ENCODE measurements around the gene ATP8A2. TPM values are rescaled to one million over a fixed set of nuclear protein-coding genes. Genes with fewer than 3 reads are reported as not detected.

ATP8A2 gene
- total RNA-seq, 1 donor from 2014 or later, result 0.05 TPM

DNA sequence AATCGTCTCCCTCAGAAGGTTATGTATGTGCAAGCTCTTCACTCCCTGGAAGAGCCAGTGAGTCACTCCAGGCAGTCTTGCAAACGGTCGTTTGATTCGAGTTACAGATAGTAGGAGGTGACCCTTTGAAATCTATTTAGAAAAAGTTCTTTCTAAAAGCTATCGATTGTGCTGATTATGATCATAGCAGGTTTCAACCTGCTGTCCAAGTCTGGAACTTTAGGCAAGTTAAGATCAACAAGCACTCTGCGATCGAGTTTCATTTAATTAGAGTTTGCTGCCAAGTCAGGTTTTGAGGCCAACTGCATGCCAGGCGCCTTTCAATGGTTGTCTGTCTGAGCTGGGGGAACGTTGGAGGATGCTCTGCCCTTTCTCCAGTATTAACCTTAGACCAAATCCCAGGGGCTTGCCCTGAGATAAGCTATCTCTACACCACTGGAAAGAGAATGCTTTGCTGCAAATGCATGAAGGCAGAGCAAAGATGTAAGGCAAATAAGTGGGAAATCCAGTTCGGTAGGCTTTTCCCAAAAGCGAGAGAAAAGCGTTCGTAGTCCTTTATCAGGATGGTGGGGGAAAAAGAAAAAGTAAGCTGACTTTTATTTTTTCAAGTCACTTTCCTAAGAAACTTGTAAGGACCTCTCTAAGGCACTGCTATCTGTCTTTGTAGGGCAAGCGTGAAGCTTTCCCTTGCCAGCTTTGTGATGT, 287.5 kb downstream of the ATP8A2 start:
- DNase-seq (no peak), ATAC-seq (ENCODE audit: poor library complexity) (no peak)
- intact Hi-C loops (cut with DNase I), result no loop called here

DNA sequence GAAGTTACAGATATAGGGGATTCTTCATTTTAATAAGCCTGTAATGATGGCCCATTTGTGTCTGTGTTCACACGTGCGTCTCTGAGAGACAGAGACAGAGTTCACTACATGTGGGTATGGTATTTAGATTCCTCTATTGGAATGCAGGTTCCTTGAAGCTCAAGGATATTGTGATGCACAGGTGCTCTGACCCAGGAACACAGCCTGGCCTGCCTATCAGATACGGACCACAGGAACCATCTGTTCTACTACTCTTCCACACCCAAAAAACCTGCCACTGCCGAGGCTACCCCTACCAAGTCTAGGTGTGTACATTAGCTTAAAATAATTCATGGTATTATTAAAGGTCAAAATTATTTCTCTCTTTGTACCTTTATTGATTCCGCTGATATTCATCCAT, 289.2 kb downstream of the ATP8A2 start:
- DNase-seq, result no peak
- ATAC-seq (ENCODE audit: poor library complexity), result no peak
- intact Hi-C loops (cut with DNase I), result no loop called here

DNA sequence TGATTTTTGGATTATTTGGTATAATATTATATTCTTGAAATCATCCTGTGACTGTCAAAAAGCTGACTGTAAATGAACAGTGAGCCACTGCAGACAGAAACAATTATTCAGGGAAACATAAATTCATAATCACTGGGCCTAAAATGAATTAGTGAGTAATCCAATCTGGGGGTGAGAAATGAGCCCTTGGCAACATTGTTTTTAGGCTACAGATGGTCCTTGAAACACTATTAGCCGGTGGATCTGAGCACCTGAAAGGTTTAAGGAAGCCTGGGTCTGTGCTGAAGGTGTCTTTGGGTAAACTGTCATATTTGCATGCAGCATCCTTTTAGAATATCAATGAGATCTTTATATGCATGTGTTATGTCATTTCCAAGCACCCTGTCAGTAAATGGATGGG, 290.7 kb downstream of the ATP8A2 start:
- no peak for DNase-seq
- intact Hi-C loops (cut with DNase I), result no loop called here
- no peak for ATAC-seq (ENCODE audit: poor library complexity)

DNA sequence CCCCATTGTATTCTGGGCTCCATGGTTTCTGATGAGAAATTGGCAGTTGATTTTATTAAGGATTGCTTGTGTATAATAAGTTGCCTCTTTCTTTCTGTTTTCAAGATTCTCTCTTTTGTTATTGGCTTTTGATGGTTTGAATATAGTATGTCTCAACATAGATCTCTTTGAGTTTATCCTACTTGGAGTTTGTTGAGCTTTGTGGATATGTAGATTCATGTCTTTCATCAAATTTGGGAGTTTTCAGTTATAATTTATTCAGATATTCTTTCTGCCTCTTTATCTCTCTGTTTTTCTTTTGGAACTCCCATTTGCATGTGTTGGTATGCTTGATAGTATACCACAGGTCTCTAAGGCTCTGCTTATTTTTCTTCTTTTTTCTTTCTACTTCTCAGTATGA, 296.6 kb downstream of the ATP8A2 start:
- DNase-seq (no peak), ATAC-seq (ENCODE audit: poor library complexity) (no peak)
- intact Hi-C loops (cut with DNase I), result no loop called here

DNA sequence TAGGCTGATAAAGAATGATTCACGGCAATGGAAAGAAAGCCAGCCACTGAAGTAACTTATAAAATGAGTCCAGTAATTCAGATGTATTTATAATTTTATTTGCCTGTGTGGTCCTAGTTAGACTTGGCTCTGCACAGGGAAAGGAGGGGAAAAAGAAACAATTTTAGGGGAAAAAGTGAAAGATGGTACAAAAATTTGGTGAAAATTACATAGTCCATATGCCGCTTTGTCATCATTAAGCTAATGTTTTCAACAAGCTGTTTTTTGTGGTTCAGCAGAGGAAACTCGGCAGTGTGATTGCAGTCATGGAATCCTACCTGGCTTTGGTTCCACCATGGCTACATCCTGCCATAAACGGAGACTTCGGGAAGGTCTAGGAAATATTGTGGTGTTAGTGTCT, 301.9 kb downstream of the ATP8A2 start:
- no peak for ATAC-seq (ENCODE audit: poor library complexity)
- intact Hi-C loops (cut with DNase I), result no loop called here

DNA sequence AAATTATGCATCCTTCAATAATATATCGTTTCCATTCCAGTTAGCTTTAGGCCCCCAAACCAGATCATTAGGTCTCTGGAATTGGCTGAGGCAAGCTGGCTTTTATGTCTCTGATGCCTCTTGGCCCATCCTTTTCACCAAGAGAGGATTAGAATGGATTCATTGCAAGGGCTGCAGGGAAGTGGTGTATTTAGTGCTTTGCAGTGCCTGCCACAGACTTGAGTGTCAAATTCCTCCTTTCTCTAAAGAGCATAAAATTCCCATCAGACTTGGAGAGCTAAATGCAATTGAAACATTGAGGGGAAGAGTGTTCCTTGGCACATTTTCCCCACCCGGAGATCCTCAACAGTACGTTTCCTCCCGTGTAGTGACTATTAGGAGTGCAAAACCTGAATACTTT, 302.6 kb downstream of the ATP8A2 start:
- DNase-seq, result no peak
- intact Hi-C loops (cut with DNase I), result no loop called here

More for the DNA sequence above, 301.9 kb downstream of the ATP8A2 start:
- DNase-seq, result no peak

DNA sequence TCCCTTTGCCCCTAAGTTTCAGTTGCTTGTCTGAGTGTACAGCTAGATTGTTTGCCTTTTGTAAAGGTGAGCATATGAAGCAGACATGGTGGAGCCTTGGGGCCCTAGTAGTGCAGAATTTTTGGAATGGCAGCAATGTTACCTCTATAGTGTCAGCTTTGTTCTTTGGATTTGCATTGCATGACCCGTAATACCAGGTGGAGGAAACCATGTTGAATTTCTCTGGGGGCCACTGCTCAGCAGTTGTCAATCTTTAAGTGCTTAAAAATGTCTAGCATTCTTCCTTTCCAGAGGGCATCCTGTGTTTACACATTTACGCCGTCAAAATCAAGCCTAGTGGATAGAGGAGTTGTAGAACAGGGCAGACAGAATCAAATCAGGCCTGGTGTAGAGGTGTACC, 303.3 kb downstream of the ATP8A2 start:
- DNase-seq (no peak), ATAC-seq (ENCODE audit: poor library complexity) (no peak)
- intact Hi-C loops (cut with DNase I), result no loop called here

More for the DNA sequence above, 302.6 kb downstream of the ATP8A2 start:
- ATAC-seq (ENCODE audit: poor library complexity), result no peak

DNA sequence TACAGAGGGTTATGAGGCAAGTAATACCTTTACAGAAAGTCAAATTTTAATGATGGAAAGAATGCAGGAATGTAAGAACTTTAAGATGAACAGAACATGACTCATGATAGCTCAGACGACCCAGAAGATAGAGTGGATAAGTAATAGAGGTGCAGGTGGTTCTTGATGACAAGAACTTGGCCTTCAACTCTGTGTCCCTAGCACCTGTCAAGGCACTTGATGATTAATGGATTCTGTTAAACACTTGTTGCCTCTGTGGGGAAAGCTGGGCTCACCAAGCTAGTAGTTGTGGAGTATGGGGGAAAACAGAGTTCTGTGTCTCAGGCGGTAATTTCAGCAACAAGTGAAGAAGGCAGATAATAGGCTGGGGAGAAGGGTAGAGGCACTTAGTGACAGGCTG, 306.2 kb downstream of the ATP8A2 start:
- no peak for ATAC-seq (ENCODE audit: poor library complexity)
- DNase-seq, result no peak
- intact Hi-C loops (cut with DNase I), result no loop called here

DNA sequence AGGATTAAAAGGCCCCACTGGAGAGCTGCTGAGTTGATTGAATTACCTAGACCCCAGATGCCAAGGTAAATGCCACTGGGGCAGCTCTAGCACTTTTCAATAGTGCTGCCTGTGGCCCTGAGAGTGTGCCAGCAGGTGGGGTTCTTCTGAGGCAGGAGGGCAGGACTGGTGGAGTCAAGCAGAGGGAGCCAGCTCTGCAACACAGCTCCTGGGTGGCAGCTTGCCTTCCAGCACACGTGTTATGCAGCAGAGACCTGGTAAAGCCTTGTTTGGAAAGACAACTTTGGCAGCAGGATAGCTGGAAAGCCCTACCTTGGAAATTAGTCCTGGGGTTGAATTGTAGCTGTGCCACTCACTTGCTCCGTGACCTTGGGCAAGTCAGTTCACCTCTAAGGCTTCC, 306.6 kb downstream of the ATP8A2 start:
- ATAC-seq (ENCODE audit: poor library complexity) (no peak), DNase-seq (no peak)
- intact Hi-C loops (cut with DNase I), result no loop called here

DNA sequence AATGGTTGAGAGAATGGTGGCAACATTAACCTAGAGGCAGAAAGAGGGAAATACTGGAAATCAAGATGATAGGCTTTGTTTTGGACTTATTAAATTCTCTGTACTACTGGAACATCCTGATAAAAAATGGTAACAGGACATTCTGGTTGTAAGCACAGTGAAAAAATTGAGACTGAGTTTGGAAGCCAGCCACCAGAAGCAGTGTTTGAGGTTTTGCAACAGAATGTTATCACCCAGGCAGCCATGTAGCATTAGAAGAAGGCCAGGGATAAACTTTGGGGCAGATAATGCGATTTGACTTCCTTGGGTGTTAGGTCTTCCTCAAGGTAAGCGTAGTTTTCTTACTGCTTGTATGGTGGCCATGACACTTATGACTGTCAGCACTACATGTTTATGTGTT, 307.4 kb downstream of the ATP8A2 start:
- no peak for DNase-seq
- ATAC-seq (ENCODE audit: poor library complexity), result no peak
- intact Hi-C loops (cut with DNase I), result no loop called here

DNA sequence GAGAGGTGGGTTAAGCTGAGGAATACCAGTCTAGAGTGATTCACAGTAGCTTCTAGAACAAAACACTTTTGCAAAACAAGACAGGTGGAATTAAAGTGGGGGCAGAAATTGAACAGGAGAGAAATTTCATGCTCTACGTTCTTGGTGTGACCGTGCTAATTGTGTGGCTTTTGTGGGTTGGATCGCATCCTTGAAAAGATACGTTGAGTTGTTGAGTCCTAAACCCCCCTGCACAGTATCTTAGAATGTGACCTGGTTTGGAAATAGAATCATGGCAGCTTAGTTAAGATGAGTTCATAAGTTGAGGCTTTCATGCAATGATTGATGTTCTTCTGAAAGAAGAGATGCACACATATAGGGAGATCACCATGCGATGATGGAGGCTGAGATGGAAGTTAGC, 308.2 kb downstream of the ATP8A2 start:
- ATAC-seq (ENCODE audit: poor library complexity), result no peak
- DNase-seq, result no peak
- intact Hi-C loops (cut with DNase I), result no loop called here

DNA sequence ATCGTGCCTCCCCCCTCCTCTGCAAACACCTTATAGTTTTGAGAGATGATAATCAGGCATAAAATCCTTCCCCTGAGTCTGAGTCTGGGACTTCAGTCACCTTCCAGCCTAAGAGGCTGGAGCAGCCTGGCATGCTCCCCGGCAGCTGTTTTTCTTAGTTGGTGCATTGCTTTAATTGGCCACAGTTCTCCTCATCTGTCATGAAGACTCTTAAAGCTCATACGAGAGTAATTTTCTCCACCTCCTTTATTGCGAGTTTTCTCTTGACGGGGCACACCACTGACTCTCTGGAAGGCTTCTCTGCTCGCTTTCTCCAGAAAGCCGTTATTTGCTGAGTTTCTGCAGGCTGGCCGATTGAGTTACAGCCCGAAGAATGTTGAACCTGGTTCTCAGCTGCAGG, 310.5 kb downstream of the ATP8A2 start:
- no peak for ATAC-seq (ENCODE audit: poor library complexity)
- intact Hi-C loops (cut with DNase I), result no loop called here
- DNase-seq, result no peak

DNA sequence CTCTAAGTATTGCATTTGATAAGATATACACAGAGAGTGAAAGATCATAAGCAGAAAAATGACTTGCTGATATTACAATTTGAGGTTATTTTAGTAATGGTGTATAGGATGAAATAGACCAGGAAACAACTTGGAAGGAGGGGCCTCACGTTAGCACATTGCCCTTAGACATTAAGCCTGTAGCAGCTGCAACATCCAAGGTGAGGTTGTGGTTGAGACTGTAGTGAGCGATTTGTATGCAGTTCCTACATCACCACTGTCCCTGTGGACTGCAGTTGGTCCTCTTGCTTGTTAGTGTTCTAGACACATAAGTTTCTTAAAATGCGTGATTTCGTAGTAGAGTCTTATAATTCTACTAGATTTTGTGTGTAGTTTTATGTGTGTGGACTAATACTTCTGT, 311.3 kb downstream of the ATP8A2 start:
- DNase-seq (no peak), ATAC-seq (ENCODE audit: poor library complexity) (no peak)
- intact Hi-C loops (cut with DNase I), result no loop called here

DNA sequence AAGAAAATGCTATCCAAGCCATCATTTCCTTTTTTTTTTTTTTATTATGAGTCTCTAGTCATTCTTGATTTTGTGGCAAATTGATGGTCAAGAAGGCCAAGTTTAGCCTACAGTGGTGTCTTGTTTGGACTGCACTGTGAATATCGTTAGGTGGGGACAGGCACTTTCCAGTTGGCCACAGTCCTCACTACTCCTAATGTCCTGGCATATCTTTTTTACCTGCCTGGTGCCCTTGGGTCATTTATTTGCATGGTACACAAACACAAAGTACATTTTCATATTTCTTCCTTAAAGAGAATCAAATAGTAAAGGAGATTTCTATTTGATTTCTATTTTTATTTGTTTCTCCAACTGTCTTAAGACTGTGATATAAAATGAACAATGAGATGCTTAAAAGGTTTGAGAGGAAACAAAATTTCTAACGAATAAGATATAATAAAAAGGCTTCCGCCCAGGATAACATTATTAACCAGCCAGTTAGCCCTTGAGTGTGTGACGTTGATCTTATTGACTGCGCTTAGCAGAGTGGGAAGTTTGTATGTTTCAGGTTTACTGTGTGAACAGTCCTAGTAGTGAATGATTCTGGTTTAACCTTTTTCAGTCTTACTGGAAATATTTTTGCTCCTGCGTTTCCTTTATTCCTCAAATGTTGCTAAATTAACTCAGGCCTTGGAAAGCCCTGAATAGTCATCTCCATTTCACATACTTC, 312.0 kb downstream of the ATP8A2 start:
- ATAC-seq (ENCODE audit: poor library complexity) (no peak), DNase-seq (no peak)
- intact Hi-C loops (cut with DNase I), result no loop called here

DNA sequence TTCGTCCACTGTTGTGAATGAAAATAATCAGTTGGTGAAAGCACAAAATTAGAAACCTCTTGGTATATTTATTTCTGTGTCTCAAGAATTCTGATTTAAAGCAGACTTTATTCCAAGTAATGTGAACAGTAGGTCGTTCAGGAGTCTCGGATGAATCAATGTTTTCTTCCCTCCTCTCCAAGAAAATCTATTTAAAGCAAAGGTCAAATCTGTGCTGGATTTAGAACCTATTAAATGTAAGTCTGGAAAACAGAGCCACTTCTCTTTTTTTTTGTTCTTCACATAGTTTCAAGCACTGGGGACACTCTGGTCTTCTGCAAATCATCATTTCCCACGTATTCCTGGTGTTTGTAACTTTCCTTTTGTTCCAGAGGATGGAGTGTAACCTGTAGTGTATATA, 312.7 kb downstream of the ATP8A2 start:
- no peak for DNase-seq
- intact Hi-C loops (cut with DNase I), result no loop called here
- ATAC-seq (ENCODE audit: poor library complexity), result no peak

DNA sequence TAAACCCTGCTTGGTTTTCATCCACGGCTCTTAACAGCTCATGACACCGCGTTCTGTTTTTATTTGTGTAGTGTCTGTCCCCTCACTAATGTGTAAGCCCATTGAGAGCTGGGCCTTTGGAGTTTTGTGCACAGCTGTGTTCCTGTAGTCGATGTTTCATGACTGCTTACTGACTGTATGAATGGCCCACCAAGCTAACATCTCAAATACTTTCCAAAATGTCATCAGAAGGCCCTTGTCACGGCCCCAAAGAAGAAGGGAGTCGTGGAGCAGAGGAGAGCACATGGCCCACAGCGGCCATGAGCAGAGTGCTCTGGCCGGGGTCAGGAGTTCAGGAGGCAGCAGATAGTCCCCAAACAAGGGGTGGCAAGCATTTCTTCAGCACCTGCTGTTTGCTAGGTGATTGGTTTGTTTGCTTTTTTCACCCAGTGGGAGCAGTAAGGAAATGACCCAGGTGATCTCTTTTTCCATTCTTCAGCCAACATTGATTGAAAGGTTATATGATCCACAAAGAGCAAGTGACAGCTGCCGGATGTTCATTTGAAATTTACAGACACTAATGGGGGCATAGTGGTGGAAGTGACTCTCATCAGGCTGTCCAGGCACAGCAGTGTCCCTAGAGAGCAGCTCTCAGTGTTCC, 315.2 kb downstream of the ATP8A2 start:
- ATAC-seq (ENCODE audit: poor library complexity), result no peak
- no peak for DNase-seq
- intact Hi-C loops (cut with DNase I), result no loop called here

DNA sequence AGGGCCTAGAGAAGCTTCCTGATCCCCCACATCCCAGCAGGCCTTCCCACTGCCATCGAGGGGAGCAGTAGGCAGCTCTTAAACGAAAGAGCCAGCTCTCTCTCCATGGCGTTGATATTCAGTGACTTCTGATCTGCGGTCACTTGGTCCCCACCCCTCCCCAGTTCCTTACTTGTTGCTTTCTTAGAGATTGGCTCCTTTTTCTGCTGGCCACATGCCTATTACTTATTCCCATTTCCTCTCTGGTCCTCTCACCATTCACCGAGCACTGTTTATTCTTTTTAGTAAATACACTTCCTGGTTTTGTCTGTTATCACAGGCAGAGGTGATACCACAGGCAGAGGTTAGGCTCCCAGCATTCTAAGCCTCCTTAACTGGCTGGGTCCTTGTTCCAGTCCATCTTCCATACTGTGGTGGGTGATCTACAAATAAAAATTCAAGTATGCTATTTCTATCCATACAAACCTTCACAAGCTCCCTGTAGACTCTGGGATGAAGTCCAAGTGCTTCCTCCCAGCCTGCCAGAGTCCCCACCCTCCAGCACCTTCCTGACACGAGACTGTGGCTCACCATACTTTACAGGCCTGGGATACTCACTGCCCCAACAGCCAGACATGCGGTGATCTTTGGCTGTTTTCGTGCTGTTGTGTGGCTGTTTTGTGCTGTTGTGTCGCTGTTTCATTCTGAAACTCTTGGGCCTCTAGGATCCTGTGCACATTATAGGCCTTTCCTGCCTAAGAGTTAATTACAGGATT, 315.9 kb downstream of the ATP8A2 start:
- intact Hi-C loops (cut with DNase I), result no loop called here
- ATAC-seq (ENCODE audit: poor library complexity), result peak; percentile 59
- DNase-seq, result no peak

DNA sequence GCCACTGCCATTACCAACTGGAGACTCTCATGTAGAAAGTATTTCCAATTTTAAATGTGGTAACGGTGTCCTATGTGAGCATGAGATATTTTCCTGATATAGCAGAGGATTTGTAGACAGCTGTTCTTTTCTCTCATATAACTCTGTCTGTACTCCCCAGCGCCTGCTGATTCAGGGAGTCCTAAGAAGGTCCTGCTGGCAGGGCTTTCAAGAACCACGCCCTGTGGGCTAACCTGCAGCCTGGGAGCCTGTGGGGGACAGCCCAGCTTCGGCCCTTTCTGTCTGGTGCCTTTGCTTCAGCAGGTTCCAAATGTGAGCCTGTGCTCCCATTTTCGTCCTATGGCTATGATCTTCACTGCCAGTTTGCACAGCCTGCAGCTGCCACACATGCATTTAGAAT, 316.8 kb downstream of the ATP8A2 start:
- intact Hi-C loops (cut with DNase I), result no loop called here
- DNase-seq (no peak), ATAC-seq (ENCODE audit: poor library complexity) (no peak)

DNA sequence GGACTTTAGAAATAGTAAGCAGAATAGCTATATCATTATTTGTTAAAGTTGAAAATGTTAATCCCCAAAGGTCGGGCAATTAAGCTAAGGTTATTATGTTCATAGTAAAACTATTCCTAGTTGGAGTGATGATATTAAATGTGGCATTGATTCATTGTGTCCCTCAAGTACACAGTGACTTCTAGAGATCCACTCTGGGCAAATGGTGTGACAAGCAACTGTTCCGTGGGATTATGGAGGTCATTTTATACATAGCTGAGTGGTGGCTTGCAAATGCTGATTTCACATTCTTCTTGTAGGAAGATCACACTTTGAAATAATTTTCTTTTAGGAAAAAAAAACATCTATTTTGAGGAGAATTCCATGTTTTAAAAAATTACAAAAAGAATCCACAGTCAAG, 317.8 kb downstream of the ATP8A2 start:
- ATAC-seq (ENCODE audit: poor library complexity) (no peak), DNase-seq (no peak)
- intact Hi-C loops (cut with DNase I), result no loop called here

DNA sequence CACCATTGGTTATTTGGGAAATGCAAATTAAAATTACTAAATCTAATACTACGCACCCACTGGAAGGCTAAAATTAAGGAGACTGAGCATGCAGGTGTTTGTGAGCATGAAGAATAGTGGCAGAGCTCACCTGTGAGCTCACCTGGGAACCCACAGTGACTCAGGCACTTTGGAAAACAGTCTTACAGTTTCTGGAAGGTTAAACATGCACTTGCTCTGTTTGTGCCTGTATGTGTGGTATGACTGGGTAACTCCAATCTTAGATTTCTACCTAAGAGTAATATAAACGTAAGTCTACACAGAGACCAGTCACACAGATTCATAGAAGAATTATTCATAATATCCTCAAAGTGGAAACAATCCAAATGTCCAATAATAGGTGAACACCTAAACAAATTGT, 318.8 kb downstream of the ATP8A2 start:
- intact Hi-C loops (cut with DNase I), result no loop called here
- ATAC-seq (ENCODE audit: poor library complexity) (no peak), DNase-seq (no peak)

Measured in Right ventricle myocardium superior (tissue), 1 donor.